Peyer's patch (tissue), 4 donors: Measurements from ENCODE around the gene ETNK1. TPM values are rescaled to one million over a fixed set of nuclear protein-coding genes. Genes with fewer than 3 reads are reported as not detected.

Experiments used
- DNase-seq, 3 donors: peaks; one replicate each; pipeline ENCODE4 v3.0.0-alpha.2; 2017 to 2019
- H3K27ac ChIP-seq, 4 donors: fragments of 200-600 bp; sonication (generic); one replicate each; pipeline ENCODE4 v1.5.1; 2016 to 2019
- H3K27me3 ChIP-seq, 2 donors: fragments of 200-600 bp; sonication (generic); one replicate each; pipeline ENCODE4 v1.5.1; 2019
- H3K36me3 ChIP-seq, 3 donors: fragments of 200-600 bp; sonication (generic); one replicate each; pipeline ENCODE4 v1.5.1; 2016 to 2019
- H3K4me1 ChIP-seq, 4 donors: fragments of 200-600 bp; sonication (generic); one replicate each; pipeline ENCODE4 v1.5.1; 2016 to 2019
- H3K4me3 ChIP-seq, 4 donors: fragments of 200-600 bp; sonication (generic); 1 replicate in 3 of 4; 2 replicates in 1 of 4; pipeline ENCODE4 v1.5.1; 2016 to 2019; ENCODE audit warnings: mild to moderate bottlenecking in 1 of 4
- H3K9me3 ChIP-seq, 4 donors: fragments of 200-600 bp; sonication (generic); one replicate each; pipeline ENCODE4 v1.5.1; 2016 to 2019; ENCODE audit warnings: mild to moderate bottlenecking in 1 of 4
- CTCF ChIP-seq, 6 experiments: fragments of 450-650 bp in 4 of 6; fragments of 200-600 bp in 2 of 6; sonication (generic) in 1 of 6; IDR thresholded peaks; one replicate each; pipeline ENCODE4 v1.5.1; 2017 to 2019; ENCODE audit warnings: antibody characterized with exemption in 6 of 6, mild to moderate bottlenecking in 3 of 6, moderate library complexity in 1 of 6
- POLR2A ChIP-seq, 2 donors: fragments of 450-650 bp; IDR thresholded peaks; one replicate each; pipeline ENCODE4 v1.5.1; 2017; ENCODE audit warnings: antibody characterized with exemption in 2 of 2, mild to moderate bottlenecking in 2 of 2, moderate library complexity in 2 of 2
- total RNA-seq, 4 donors: library from RNA; depleted of rRNA; stranded (reverse); fragments of >200 nt; gene quantifications; one replicate each; pipeline ENCODE4 v1.1.0, GENCODE V29; 2016

ETNK1 gene
- total RNA-seq, 4 donors from 2014 or later: 48.5 to 73.3 (median 58.4) TPM

GRCh38 chr12:22625762-22626294 is 857 bp downstream of the ETNK1 start:
- no peaks in the 10 kb centered on the region for H3K9me3 ChIP-seq
- H3K4me1 ChIP-seq: peaks cover 0 to 23% (median 4%) of the 10 kb centered on the region in 4 donors
- peak overlapping the region; percentile 75 to 95 (median 92) for H3K4me3 ChIP-seq
- DNase-seq: peak; percentile 52 to 67 (median 66)
- no peaks in the 10 kb centered on the region for H3K27me3 ChIP-seq
- H3K27ac ChIP-seq: peak overlapping the region; percentile 96 to 99 (median 98)
- TF ChIP-seq CTCF (IDR thresholded peaks at IDR 0.05) (no peak), POLR2A (IDR thresholded peaks at IDR 0.05) (no peak)
- H3K36me3 ChIP-seq: no peaks in the 10 kb centered on the region

GRCh38 chr12:22626406-22626805 is 1.4 kb downstream of the ETNK1 start:
- Histone ChIP-seq H3K27me3 (no peaks in the 10 kb centered on the region), H3K9me3 (no peaks in the 10 kb centered on the region), H3K36me3 (no peaks in the 10 kb centered on the region), H3K4me3 (peak overlapping the region; percentile 75 to 95 (median 92)), H3K4me1 (peaks cover 0 to 23% (median 4%) of the 10 kb centered on the region in 4 donors), H3K27ac (peak overlapping the region; percentile 96 to 99 (median 98))
- no peak for TF ChIP-seq POLR2A (IDR thresholded peaks at IDR 0.05)
- no peak for TF ChIP-seq CTCF (IDR thresholded peaks at IDR 0.05)
- DNase-seq: no peak

- no peak for DNase-seq
- Histone ChIP-seq H3K4me3 (peak overlapping the region in 3 of 4 donors; percentile 17 to 90 (median 75)), H3K9me3 (no peaks in the 10 kb centered on the region), H3K4me1 (peaks cover 0 to 23% (median 4%) of the 10 kb centered on the region in 4 donors), H3K27me3 (no peaks in the 10 kb centered on the region), H3K27ac (peak overlapping the region in 3 of 4 donors; percentile 7 to 99 (median 96)), H3K36me3 (no peaks in the 10 kb centered on the region)
- no peak for TF ChIP-seq POLR2A (IDR thresholded peaks at IDR 0.05)
- no peak for TF ChIP-seq CTCF (IDR thresholded peaks at IDR 0.05)
These were observed 2.4 kb downstream of the ETNK1 start for GRCh38 chr12:22627371-22627770.

- no peak for DNase-seq
- H3K27me3 ChIP-seq: no peaks in the 10 kb centered on the region
- peak overlapping the region in 1 of 4 donors; percentile 1 for H3K27ac ChIP-seq
- TF ChIP-seq CTCF (IDR thresholded peaks at IDR 0.05): no peak
- no peak for TF ChIP-seq POLR2A (IDR thresholded peaks at IDR 0.05)
- H3K36me3 ChIP-seq: no peaks in the 10 kb centered on the region
- H3K4me3 ChIP-seq: peak overlapping the region in 2 of 4 donors; percentile 75 to 90
- H3K4me1 ChIP-seq: peaks cover 0 to 23% (median 4%) of the 10 kb centered on the region in 4 donors
- no peaks in the 10 kb centered on the region for H3K9me3 ChIP-seq
These were observed 3.3 kb downstream of the ETNK1 start for GRCh38 chr12:22628228-22628627.

- Histone ChIP-seq H3K27me3 (no peaks in the 10 kb centered on the region), H3K4me1 (peaks cover 0 to 12% (median 4%) of the 10 kb centered on the region in 4 donors), H3K27ac (no peak overlapping the region), H3K36me3 (no peaks in the 10 kb centered on the region), H3K9me3 (no peaks in the 10 kb centered on the region), H3K4me3 (no peak overlapping the region)
- TF ChIP-seq CTCF (IDR thresholded peaks at IDR 0.05) (peak; percentile 36 to 72 (median 62)), POLR2A (IDR thresholded peaks at IDR 0.05) (no peak)
- DNase-seq: no peak
These were observed 7.0 kb downstream of the ETNK1 start for GRCh38 chr12:22631863-22632463.
